Measurements from ENCODE around the gene RPH3AL.

RPH3AL gene

DNA sequence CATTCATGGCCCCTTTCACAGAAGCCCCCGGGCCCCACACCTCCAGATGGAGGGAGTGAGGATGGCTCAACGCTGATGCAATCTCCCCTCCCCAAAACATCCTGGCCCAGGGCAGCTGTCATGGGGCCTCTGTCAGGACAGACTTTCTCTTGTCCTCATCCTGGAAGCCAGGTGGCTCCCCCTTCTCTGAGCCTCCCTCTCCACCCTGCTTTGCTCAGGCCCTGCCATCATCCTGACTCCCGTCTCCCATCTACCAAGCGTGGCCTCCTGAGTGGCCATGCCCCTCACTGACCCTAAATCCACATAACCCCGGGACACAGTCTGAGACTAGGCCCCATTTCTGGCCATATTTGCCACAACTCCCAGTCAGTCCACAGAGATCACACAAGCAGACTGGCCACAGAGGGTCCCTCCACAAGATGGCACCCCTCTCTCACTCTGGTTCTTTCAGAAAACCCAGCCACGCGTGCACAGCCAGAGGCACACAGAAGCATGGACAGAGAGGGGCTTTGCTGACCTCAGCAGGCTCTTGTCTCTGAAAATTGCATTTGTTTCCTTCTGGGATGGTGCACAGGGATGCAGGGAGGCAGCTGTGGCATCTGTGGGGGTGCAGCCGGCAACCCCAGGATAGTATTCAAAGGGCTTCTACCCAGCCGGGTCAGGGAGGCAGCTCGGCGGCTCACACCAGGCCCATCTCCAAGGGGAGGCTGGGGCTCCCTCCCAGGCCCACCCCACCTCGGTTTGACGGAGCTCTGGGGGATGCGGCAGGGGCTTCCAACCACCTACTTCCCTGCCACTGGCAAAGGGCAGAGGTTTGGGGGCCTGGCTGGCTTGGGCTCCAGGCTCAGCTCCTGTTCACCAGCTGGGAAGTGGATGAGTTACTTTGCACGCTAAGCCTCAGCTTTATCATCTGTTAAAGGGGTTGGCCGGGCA, 188.0 kb downstream of the RPH3AL start:
- Mint-ChIP-seq H3K27ac (no peak overlapping the region), H3K36me3 (ENCODE audit: low read depth) (no peaks in the 10 kb centered on the region), H3K4me3 (no peak overlapping the region), H3K9me3 (no peaks in the 10 kb centered on the region), H3K4me1 (ENCODE audit: low read depth) (no peaks in the 10 kb centered on the region), H3K27me3 (peaks cover 3% of the 10 kb centered on the region)

DNA sequence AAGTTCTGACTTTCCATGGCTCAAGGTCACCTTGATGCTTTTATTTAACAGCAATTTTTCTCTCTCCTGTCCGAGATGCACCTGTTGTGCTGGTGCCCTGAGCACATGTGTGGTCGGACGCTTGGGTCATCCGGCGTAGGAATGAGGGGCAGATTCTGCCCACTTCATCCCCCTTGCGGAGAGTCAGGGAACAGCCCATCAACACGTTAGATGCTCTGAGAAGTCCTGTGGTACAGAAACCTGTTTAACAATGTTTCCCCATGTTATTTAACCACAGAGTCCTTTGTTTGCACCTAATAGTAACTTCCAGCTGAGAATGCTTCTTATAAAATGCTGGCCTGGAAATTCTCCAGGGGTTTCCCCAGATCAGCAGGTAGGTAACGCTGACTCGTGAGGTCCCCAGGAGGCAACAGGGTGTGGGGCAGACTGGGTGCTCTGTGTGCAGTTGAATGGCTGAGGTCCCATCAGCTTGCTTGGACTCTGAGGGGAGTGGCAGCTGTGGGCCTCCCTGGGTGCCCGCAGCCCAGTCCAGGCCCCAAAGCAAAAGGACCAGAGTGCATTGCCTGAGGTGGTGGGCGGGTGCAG, 189.0 kb downstream of the RPH3AL start:
- Mint-ChIP-seq H3K36me3 (ENCODE audit: low read depth) (no peaks in the 10 kb centered on the region), H3K27ac (no peak overlapping the region), H3K27me3 (peaks cover 3% of the 10 kb centered on the region), H3K9me3 (no peaks in the 10 kb centered on the region), H3K4me1 (ENCODE audit: low read depth) (no peaks in the 10 kb centered on the region), H3K4me3 (no peak overlapping the region)

DNA sequence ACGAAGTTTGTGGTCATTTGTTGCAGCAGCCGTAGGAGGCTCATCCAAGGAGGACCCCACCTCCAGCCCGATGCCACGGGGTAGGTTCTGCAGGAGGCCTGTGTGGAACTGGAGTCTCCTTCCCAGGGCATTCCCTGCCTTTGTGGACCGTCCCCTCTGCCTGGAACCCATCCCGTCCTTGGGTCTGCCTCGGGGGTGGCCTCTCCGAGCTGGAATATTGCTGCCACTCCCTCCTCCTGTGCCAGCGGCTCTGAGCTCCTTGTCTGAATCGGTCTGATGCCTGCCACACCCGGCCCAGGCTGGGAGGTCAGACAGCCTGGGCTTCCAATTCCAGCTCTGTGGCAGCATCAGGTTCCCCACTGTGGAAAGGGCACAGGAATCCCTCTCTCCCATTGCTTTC, 189.9 kb downstream of the RPH3AL start:
- no peaks in the 10 kb centered on the region for H3K9me3 Mint-ChIP-seq
- H3K27me3 Mint-ChIP-seq, result peaks cover 3% of the 10 kb centered on the region
- H3K4me3 Mint-ChIP-seq, result no peak overlapping the region
- H3K4me1 Mint-ChIP-seq (ENCODE audit: low read depth), result no peaks in the 10 kb centered on the region
- no peak overlapping the region for H3K27ac Mint-ChIP-seq
- no peaks in the 10 kb centered on the region for H3K36me3 Mint-ChIP-seq (ENCODE audit: low read depth)
